Gastrocnemius medialis (tissue), 4 donors: ENCODE data around the gene GRIN3A. TPM values are rescaled to one million over a fixed set of nuclear protein-coding genes. Genes with fewer than 3 reads are reported as not detected.

Experiments used
- ATAC-seq, 2 donors: fragments of 150-250 bp; one replicate each; pipeline ENCODE4 v1.9.1; 2016
- DNase-seq, 2 donors: peaks; one replicate each; pipeline ENCODE4 v3.0.0-alpha.2; 2019
- H3K27ac ChIP-seq, 4 donors: fragments of 200-600 bp; sonication (generic); 1 replicate in 1 of 4; 2 replicates in 3 of 4; pipeline ENCODE4 v1.5.1; 2016 to 2018; ENCODE audit warnings: mild to moderate bottlenecking in 2 of 4, moderate library complexity in 1 of 4
- H3K27me3 ChIP-seq, 3 donors: fragments of 200-600 bp; sonication (generic) in 2 of 3; 1 replicate in 1 of 3; 2 replicates in 2 of 3; pipeline versions ENCODE4 v1.5.1 to v1.6.0; 2016 to 2019; ENCODE audit warnings: mild to moderate bottlenecking in 1 of 3, moderate library complexity in 1 of 3
- H3K36me3 ChIP-seq, 2 donors: fragments of 200-600 bp; sonication (generic) in 1 of 2; one replicate each; pipeline ENCODE4 v1.5.1; 2017 to 2018
- H3K4me1 ChIP-seq, 2 donors: fragments of 200-600 bp; sonication (generic) in 1 of 2; one replicate each; pipeline ENCODE4 v1.5.1; 2016 to 2017; ENCODE audit warnings: mild to moderate bottlenecking in 2 of 2
- H3K4me3 ChIP-seq, 4 donors: fragments of 200-600 bp; sonication (generic) in 3 of 4; 1 replicate in 1 of 4; 2 replicates in 3 of 4; pipeline ENCODE4 v1.5.1; 2016 to 2019; ENCODE audit warnings: mild to moderate bottlenecking in 2 of 4
- H3K9me3 ChIP-seq, 3 donors: fragments of 200-600 bp; sonication (generic) in 2 of 3; 1 replicate in 1 of 3; 2 replicates in 2 of 3; pipeline ENCODE4 v1.5.1; 2016 to 2019
- POLR2A ChIP-seq, 2 donors: fragments of 450-650 bp; IDR thresholded peaks; one replicate each; pipeline ENCODE4 v1.6.1; 2017; ENCODE audit warnings: antibody characterized with exemption in 2 of 2, mild to moderate bottlenecking in 2 of 2, moderate library complexity in 2 of 2
- in situ Hi-C, 4 donors: fragments of 200-750 bp; cut with MboI; loops; one replicate each; pipeline versions ENCODE4 v1.15.0 to v1.8.0; 2017; ENCODE audit warnings: low sequenced_read_pairs in 4 of 4
- intact Hi-C: fragments of 100-400 bp; cut with DNase I; formaldehyde crosslinking; loops from one replicate; pipeline ENCODE4 v1.15.1; 2023; ENCODE audit warnings: low total_unique reads
- total RNA-seq, 4 donors: library from RNA; depleted of rRNA; stranded (reverse); fragments of >200 nt; gene quantifications; one replicate each; pipeline versions ENCODE4 v1.1.0 to v1.2.3, GENCODE V29; 2016
- TF ChIP-seq, protein P1 (sequence below), 5 experiments: fragments of 450-650 bp in 3 of 5; fragments of 200-600 bp in 2 of 5; sonication (generic) in 2 of 5; IDR thresholded peaks in 4 of 5; conservative IDR thresholded peaks in 1 of 5; 1 replicate in 4 of 5; 2 replicates in 1 of 5; pipeline ENCODE4 v1.5.1; 2016 to 2019; ENCODE audit warnings: antibody characterized with exemption in 5 of 5, mild to moderate bottlenecking in 3 of 5, moderate library complexity in 3 of 5

The GRIN3A gene
- total RNA-seq, 4 donors from 2014 or later, result not detected

DNA sequence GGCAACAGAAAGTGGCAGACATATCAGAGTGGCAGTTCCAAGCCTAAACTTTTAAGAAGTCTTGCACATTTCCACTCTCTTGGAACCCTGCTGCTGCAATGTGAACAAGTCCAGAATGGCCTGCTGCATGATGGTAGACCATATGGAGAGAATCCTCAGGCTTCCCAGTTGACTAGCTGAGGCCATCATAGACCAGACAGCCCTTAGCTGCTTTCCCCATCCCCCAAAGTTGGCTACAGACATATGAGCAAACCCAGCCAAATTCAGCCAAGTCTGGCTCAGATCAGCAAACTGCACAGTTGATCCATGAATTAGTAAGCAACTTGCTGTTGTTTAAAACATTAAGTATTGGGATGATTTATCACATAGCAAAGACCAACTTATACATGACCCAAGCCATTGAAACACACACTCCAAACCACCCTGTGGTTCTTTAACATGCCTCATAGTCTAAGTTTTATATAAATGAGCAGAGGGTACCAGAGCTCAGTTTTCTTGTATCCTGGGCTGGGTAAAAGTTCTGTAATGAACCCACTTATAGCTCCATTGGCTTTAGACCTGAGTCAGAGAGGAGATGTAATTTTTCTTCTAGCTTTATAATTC lies 163.6 kb downstream of the GRIN3A start:
- no peak for TF ChIP-seq POLR2A (IDR thresholded peaks at IDR 0.05)
- TF ChIP-seq, protein P1, sequence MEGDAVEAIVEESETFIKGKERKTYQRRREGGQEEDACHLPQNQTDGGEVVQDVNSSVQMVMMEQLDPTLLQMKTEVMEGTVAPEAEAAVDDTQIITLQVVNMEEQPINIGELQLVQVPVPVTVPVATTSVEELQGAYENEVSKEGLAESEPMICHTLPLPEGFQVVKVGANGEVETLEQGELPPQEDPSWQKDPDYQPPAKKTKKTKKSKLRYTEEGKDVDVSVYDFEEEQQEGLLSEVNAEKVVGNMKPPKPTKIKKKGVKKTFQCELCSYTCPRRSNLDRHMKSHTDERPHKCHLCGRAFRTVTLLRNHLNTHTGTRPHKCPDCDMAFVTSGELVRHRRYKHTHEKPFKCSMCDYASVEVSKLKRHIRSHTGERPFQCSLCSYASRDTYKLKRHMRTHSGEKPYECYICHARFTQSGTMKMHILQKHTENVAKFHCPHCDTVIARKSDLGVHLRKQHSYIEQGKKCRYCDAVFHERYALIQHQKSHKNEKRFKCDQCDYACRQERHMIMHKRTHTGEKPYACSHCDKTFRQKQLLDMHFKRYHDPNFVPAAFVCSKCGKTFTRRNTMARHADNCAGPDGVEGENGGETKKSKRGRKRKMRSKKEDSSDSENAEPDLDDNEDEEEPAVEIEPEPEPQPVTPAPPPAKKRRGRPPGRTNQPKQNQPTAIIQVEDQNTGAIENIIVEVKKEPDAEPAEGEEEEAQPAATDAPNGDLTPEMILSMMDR (IDR thresholded peaks at IDR 0.05 in 4 of 5, conservative IDR thresholded peaks at IDR 0.05 in 1 of 5), result no peak
- Histone ChIP-seq H3K9me3 (no peaks in the 10 kb centered on the region), H3K4me3 (no peak overlapping the region), H3K27me3 (no peaks in the 10 kb centered on the region), H3K27ac (no peak overlapping the region), H3K36me3 (peaks cover 0 to 3% of the 10 kb centered on the region in 2 donors), H3K4me1 (no peaks in the 10 kb centered on the region)
- DNase-seq, result no peak
- in situ Hi-C loops, result no loop called here
- no peak for ATAC-seq
- intact Hi-C loops, result no loop called here

DNA sequence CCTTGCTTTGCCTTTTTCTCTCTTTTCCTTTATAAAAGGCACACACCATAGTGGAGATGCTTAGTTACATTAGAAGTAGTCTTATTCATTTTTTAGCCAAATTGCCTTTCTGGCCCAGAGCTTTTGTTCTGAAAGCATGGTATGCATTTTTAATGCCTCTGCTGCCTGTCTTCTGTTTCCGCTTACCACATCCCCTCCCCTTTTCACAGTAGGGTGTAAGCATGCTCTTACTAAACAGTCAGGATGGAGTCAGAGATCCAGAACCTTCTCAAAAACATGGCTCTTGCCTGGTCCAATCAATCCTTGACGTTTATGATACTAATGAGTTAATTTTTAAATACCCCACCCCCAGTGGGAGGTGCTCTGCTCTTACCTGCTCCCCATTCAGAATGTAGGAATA lies 166.1 kb downstream of the GRIN3A start:
- no peaks in the 10 kb centered on the region for H3K27me3 ChIP-seq
- no peaks in the 10 kb centered on the region for H3K9me3 ChIP-seq
- no peaks in the 10 kb centered on the region for H3K4me1 ChIP-seq
- TF ChIP-seq, protein P1 (IDR thresholded peaks at IDR 0.05 in 4 of 5, conservative IDR thresholded peaks at IDR 0.05 in 1 of 5), result no peak
- TF ChIP-seq POLR2A (IDR thresholded peaks at IDR 0.05), result no peak
- intact Hi-C loops, result no loop called here
- no peak overlapping the region for H3K27ac ChIP-seq
- DNase-seq (no peak), ATAC-seq (no peak)
- in situ Hi-C loops, result no loop called here
- H3K36me3 ChIP-seq, result peaks cover 0 to 13% of the 10 kb centered on the region in 2 donors
- H3K4me3 ChIP-seq, result no peak overlapping the region

DNA sequence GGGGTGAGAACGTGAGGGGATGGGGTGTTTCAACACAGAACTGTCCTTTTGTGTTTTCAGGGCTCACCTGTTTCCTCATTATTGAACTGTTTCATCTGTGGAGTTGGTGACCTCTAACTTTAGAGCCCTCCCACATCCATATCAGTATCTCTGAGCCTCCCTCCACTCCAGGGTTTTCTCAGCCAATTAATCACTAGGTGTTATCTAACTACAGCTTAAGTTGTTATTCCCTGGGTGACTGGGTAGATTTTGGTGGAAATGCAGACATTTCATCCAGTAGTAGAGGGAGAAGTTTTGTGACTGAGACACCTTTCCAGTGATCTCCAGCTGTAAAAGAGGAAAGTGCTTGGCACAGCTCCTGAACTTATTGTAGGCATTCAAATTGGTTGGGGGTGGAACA lies 167.3 kb downstream of the GRIN3A start:
- ATAC-seq (no peak), DNase-seq (no peak)
- H3K27me3 ChIP-seq, result no peaks in the 10 kb centered on the region
- in situ Hi-C loops (no loop called here), intact Hi-C loops (no loop called here)
- H3K4me1 ChIP-seq, result no peaks in the 10 kb centered on the region
- peaks cover 0 to 19% of the 10 kb centered on the region in 2 donors for H3K36me3 ChIP-seq
- H3K4me3 ChIP-seq, result no peak overlapping the region
- TF ChIP-seq POLR2A (IDR thresholded peaks at IDR 0.05), result no peak
- TF ChIP-seq, protein P1 (IDR thresholded peaks at IDR 0.05 in 4 of 5, conservative IDR thresholded peaks at IDR 0.05 in 1 of 5), result no peak
- H3K9me3 ChIP-seq, result no peaks in the 10 kb centered on the region
- H3K27ac ChIP-seq, result no peak overlapping the region

DNA sequence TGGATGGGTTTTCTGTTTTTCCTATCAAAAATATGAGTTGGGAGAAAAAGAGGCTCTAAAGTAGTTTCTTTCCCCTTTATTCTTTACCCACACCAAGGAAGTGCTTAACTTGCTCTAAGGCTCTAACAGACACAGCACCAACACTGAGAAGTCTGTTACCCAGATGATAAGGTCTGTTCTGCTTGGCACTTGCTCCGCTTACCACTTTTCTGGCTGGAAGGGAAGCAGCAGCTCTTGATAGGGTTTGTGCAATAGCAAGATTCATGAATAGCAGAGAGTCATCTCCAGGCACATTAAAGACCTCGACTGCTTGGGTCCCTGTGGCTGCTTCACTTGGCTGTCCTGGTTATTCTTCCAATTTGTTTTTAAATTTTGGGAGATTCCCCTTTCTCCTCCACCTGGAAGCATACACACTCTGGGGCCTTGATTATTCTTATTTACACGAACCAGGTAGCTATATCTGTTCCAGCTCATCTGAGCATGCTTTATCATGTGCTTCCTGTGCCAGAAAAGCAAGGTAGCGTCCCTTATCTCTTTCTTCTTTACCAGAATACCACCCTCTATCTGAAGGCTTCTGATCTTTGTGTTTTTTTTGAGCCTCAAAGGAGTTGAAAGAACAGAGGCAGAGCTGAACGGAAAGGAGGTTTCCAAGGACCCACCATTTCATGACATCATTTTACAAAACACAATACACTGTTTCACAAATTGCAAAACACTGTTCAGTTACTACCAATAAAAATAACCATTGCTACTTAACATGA lies 168.5 kb downstream of the GRIN3A start:
- Histone ChIP-seq H3K4me3 (no peak overlapping the region), H3K4me1 (no peaks in the 10 kb centered on the region), H3K27me3 (no peaks in the 10 kb centered on the region), H3K9me3 (no peaks in the 10 kb centered on the region), H3K36me3 (peaks cover 0 to 31% of the 10 kb centered on the region in 2 donors), H3K27ac (no peak overlapping the region)
- TF ChIP-seq, protein P1 (IDR thresholded peaks at IDR 0.05 in 4 of 5, conservative IDR thresholded peaks at IDR 0.05 in 1 of 5), result no peak
- no peak for TF ChIP-seq POLR2A (IDR thresholded peaks at IDR 0.05)
- in situ Hi-C loops, result no loop called here
- DNase-seq (no peak), ATAC-seq (no peak)
- intact Hi-C loops, result no loop called here
